Measurements from ENCODE around the gene SLC39A11. TPM values are rescaled to one million over a fixed set of nuclear protein-coding genes. Genes with fewer than 3 reads are reported as not detected.

Gene SLC39A11
- total RNA-seq, 1 donor from 2014 or later = 5.5 TPM

GRCh38 chr17:72810991-72811508 lies 281.4 kb downstream of the SLC39A11 start:
- Histone ChIP-seq H3K4me3 (no peak overlapping the region), H3K9ac (no peak overlapping the region), H3K4me1 (peaks cover 3% of the 10 kb centered on the region), H3F3A (ENCODE audit: low read depth) (peaks cover 3% of the 10 kb centered on the region), H3K79me2 (ENCODE audit: low read depth) (no peaks in the 10 kb centered on the region), H3K36me3 (no peaks in the 10 kb centered on the region), H4K20me1 (ENCODE audit: low read depth) (no peaks in the 10 kb centered on the region), H2AFZ (replicated peaks) (no peak overlapping the region), H3K9me3 (ENCODE audit: low read depth) (peaks cover 7% of the 10 kb centered on the region), H3K27me3 (no peaks in the 10 kb centered on the region), H3K27ac (no peak overlapping the region), H3K4me2 (no peak overlapping the region)
- no peak overlapping the region for H3K4me3 Mint-ChIP-seq
- H3K27me3 Mint-ChIP-seq (ENCODE audit: insufficient read depth, low read depth) = peaks cover 3% of the 10 kb centered on the region
- H3K36me3 Mint-ChIP-seq = no peaks in the 10 kb centered on the region
- no peak overlapping the region for H3K27ac Mint-ChIP-seq
- no peak for TF ChIP-seq CTCF (IDR thresholded peaks at IDR 0.05)
- no peak for TF ChIP-seq EZH2phosphoT487 (IDR thresholded peaks at IDR 0.05)
- no peak for TF ChIP-seq EZH2 (IDR thresholded peaks at IDR 0.05)
- peaks cover 4% of the 10 kb centered on the region for H3K4me1 Mint-ChIP-seq
- DNase-seq (ENCODE audit: low spot score) = no peak
- peaks cover 2% of the 10 kb centered on the region for H3K9me3 Mint-ChIP-seq

GRCh38 chr17:72806011-72806410 lies 286.5 kb downstream of the SLC39A11 start:
- Histone ChIP-seq H3F3A (ENCODE audit: low read depth) (no peaks in the 10 kb centered on the region), H3K4me2 (no peak overlapping the region), H3K4me3 (no peak overlapping the region), H3K27ac (no peak overlapping the region), H3K79me2 (ENCODE audit: low read depth) (no peaks in the 10 kb centered on the region), H3K9ac (no peak overlapping the region), H3K4me1 (no peaks in the 10 kb centered on the region), H3K27me3 (no peaks in the 10 kb centered on the region), H3K36me3 (no peaks in the 10 kb centered on the region), H3K9me3 (ENCODE audit: low read depth) (no peaks in the 10 kb centered on the region), H2AFZ (replicated peaks) (no peak overlapping the region), H4K20me1 (ENCODE audit: low read depth) (no peaks in the 10 kb centered on the region)
- H3K27me3 Mint-ChIP-seq (ENCODE audit: insufficient read depth, low read depth) = no peaks in the 10 kb centered on the region
- H3K27ac Mint-ChIP-seq = no peak overlapping the region
- H3K4me1 Mint-ChIP-seq = no peaks in the 10 kb centered on the region
- H3K4me3 Mint-ChIP-seq = no peak overlapping the region
- H3K9me3 Mint-ChIP-seq = peaks cover 1% of the 10 kb centered on the region
- DNase-seq (ENCODE audit: low spot score) = no peak
- no peaks in the 10 kb centered on the region for H3K36me3 Mint-ChIP-seq
- TF ChIP-seq CTCF (IDR thresholded peaks at IDR 0.05) = no peak
- TF ChIP-seq EZH2phosphoT487 (IDR thresholded peaks at IDR 0.05) = no peak
- TF ChIP-seq EZH2 (IDR thresholded peaks at IDR 0.05) = no peak

- Histone ChIP-seq H3K9ac (no peak overlapping the region), H4K20me1 (ENCODE audit: low read depth) (no peaks in the 10 kb centered on the region), H3K9me3 (ENCODE audit: low read depth) (no peaks in the 10 kb centered on the region), H3K4me3 (no peak overlapping the region), H2AFZ (replicated peaks) (no peak overlapping the region), H3K4me1 (no peaks in the 10 kb centered on the region), H3K79me2 (ENCODE audit: low read depth) (no peaks in the 10 kb centered on the region), H3K27me3 (no peaks in the 10 kb centered on the region), H3F3A (ENCODE audit: low read depth) (no peaks in the 10 kb centered on the region), H3K36me3 (no peaks in the 10 kb centered on the region), H3K4me2 (no peak overlapping the region), H3K27ac (no peak overlapping the region)
- Mint-ChIP-seq H3K9me3 (peaks cover 7% of the 10 kb centered on the region), H3K27ac (no peak overlapping the region), H3K4me1 (no peaks in the 10 kb centered on the region), H3K27me3 (ENCODE audit: insufficient read depth, low read depth) (no peaks in the 10 kb centered on the region), H3K4me3 (no peak overlapping the region), H3K36me3 (no peaks in the 10 kb centered on the region)
- TF ChIP-seq EZH2 (IDR thresholded peaks at IDR 0.05) (no peak), EZH2phosphoT487 (IDR thresholded peaks at IDR 0.05) (no peak), CTCF (IDR thresholded peaks at IDR 0.05) (no peak)
- DNase-seq (ENCODE audit: low spot score) = no peak
Measured at GRCh38 chr17:72804949-72805707, 287.4 kb downstream of the SLC39A11 start.
